Fibroblast of skin of right biceps (primary cell): Measurements from ENCODE around the gene SLC25A23.
"Not testable (repeated sequence)": the region's sequence is repeated elsewhere in the genome, so short reads cannot be mapped to it uniquely, and the experiment has no call there.

ENCODE experiments used
- DNase-seq: peaks from one replicate; pipeline ENCODE4 v3.0.0-alpha.2; 2013

Gene SLC25A23

DNA sequence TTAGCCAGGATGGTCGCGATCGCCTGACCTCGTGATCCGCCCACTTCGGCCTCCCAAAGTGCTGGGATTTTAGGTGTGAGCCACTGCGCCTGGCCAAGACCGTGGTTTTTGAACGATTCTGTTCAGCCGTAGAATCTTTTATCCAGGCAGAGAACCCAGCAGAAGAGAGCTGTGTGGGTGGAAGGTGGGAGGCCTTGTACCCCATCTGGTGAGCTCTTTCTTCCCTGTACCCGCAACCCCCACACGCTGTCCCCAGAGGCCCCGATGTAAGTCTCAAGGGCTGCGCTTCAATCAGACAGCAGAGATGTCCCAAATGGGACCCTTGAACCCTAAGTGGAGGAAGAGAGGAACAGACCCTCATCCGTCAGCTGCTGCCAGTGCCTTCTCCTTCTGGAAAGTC lies 3.7 kb downstream of the SLC25A23 start:
- no peak for DNase-seq

DNA sequence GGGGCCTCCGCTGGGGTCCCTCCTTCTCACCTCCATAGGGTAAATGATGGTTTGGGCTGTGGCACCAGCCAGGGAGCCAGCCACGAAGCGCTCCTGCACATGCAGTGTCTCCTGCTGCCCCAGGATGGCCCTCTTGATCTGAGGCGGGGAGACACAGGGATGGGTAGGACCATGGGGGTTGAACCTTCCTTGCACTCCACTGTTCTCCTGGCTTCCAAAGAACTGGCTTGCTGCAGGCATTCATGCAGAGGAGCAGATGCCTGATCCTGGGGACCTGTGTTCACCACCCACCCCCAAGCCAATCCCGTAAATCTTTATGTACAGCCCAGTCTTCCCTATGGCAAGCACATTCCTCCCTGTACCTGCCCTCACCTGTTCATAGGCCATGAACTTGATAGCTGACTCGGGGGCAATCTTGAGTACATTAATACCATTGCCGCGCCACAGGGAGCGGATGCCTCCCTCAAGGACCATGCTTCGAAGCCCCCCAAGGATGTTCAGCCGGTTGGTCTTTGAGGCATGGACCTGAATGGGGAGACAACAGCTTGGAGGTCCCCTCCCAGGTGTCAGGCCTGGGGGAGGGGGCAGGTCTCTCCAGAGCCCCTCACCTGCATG lies 5.5 kb downstream of the SLC25A23 start:
- no peak for DNase-seq

DNA sequence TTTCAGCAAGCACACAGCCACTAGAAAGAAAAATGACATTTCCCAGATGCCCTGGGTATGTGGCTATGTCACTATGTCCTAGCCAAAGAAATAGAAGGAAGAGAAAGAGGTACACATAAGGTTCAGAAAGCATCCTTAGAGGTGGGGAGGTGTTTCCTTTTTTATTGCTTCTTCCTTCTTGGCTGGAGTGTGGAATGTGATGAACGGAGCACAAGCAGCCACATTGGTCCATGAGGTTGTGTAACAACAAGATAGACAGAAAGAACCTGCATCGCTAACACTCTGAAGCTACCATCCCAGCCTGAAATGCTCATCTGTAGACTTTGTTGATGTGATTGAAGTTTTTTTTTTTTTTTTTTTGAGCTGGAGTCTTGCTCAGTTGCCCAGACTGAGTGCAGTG lies 6.7 kb downstream of the SLC25A23 start:
- DNase-seq = no peak

DNA sequence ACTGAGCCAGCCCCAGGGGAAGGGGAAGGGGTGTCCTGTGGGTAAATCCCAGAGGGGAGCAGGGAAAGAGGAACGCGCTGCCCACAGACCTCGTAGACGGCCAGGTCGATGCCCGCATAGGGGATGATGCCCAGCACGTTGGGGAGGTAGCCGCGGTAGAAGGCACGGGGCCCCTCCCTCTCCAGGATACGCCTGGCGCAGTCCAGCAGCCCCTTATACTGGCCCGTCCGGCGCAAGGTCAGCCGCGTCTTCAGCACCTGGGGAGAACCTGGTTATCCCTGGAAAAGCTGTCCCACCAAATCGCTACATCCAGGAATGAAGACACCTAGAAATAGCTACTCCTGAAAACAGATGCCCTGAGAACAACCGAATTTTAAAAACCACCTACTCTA lies 7.4 kb downstream of the SLC25A23 start:
- DNase-seq = no peak

GRCh38 chr19:6451583-6452222 lies 7.9 kb downstream of the SLC25A23 start:
- no peak for DNase-seq

GRCh38 chr19:6450166-6450565 lies 9.4 kb downstream of the SLC25A23 start:
- no peak for DNase-seq

DNA sequence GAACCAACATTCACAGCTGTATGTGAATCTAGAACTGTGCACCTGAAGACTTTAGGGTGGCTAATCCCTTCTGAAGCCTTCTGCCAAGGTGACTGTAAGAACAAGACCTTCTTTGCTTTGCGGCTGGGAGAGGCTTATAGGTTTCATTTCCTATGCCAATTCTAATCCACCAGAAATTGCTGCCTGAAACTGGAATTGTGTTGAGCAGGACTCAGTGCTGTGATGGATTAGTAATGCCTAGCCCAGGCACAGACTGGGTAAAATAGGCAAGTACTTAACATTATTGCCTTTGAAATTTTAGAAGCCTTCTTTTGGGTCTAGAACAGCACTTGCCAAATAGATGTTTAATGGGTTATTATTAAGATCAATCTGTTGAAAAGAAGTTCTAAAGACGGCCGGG lies 11.5 kb downstream of the SLC25A23 start:
- no peak for DNase-seq

DNA sequence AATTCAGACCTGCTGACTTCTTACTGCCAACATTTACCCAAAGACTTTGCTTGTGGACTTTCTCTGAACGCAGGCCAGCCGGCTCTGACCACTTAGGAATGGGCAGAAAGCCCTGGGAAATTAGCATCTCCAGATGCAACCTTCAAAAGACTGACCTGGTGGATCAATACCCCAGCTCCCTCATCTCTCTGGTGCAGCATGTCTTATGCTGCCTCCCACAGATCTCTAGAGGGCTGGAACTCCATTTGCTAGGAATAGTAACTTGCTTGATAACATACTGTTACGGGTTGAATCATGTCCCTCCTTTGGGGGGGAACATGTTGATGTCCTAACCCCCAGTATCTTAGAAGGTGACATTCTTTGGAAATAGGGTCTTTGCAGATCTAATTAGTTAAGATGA lies 13.1 kb downstream of the SLC25A23 start:
- no peak for DNase-seq

DNA sequence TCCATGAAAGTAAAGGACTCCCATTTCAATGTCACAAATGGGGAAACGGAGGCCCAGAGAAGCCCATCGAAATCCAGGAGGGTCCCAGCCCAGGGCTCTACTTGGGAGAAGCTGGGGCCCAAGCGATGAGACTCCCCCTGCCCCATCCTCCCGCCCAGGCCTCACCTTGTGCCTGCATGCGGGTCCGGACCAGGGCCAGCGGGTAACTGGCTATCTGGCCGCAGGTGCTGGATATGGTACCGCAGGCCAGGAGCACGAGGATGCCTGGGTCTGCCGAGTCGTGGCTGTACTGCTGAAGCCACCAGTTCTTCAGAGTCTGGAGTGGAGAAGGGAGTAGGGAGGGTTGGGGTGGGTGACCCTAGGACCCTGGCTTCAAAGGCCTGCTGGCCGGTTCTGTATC lies 15.6 kb downstream of the SLC25A23 start:
- no peak for DNase-seq

- no peak for DNase-seq
These were observed 17.4 kb downstream of the SLC25A23 start for GRCh38 chr19:6442087-6442688.

- no peak for DNase-seq
These were observed 18.7 kb downstream of the SLC25A23 start for GRCh38 chr19:6440905-6441304.

GRCh38 chr19:6439743-6440142 lies 19.8 kb downstream of the SLC25A23 start:
- DNase-seq = no peak

DNA sequence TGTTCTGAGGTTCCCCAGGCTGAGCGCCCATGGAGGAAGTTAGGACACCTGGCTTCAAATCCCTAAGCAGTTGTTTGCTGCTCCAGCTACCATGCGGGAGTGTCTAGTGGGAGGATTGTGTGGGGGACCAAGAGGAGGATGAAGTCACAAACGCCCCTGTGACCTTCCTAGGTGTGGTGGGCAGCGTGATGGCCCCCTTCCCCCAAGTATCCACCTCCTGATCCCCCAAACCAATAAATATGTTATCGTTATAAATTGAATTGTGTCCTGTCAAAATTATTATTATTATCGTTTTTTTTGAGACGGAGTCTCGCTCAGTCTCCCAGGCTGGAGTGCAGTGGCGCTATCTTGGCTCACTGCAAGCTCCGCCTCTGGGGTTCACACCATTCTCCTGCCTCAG lies 25.9 kb downstream of the SLC25A23 start, which contains the start of gene SLC25A41:
SLC25A41 (minus strand) TSS at position 101 of the 400 bp plus-strand sequence; CDS start at position 31, 70 bp downstream.
- DNase-seq = no peak

- DNase-seq = no peak
These were observed 26.4 kb downstream of the SLC25A23 start for GRCh38 chr19:6433165-6433564.

GRCh38 chr19:6431891-6432290 lies 27.7 kb downstream of the SLC25A23 start:
- no peak for DNase-seq

DNA sequence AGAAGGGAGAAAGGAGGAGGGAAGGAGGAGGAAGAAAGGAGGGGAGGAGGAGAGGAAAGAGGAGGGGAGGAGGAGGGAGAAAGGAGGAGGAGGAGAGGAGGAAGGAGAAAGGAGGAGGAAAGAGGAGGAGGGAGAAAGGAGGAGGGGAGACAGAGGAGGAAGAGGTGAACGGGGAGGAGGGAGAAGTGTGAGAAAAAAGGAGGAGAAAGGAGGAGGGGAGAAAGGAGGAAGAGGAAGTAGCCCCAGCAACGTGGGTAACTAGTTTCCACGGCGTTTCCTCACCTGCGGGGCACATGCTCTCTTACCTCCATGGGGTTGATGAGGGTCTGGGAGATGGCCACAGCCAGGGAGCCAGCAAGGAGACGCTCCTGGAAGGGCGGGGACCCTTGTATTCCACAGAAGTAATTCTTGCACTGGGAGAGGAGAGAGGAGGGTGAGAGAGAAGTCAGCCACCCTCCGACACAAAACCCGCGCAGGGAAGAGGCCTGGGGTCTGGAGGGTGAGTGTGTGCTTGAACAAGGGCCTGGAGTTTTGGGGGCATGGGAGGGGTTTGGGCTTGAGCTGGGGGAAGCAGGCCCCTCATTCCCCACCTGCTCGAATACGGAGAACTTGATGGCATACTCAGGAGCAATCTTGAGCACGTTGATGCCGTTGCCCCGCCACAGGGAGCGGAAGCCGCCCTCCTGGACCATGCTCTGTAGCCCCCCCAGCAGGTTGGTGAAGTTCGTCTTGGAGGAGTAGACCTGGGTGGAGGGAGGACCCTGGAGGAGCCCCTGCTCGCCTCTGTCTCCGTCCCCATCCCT lies 30.0 kb downstream of the SLC25A23 start:
- DNase-seq = no peak

DNA sequence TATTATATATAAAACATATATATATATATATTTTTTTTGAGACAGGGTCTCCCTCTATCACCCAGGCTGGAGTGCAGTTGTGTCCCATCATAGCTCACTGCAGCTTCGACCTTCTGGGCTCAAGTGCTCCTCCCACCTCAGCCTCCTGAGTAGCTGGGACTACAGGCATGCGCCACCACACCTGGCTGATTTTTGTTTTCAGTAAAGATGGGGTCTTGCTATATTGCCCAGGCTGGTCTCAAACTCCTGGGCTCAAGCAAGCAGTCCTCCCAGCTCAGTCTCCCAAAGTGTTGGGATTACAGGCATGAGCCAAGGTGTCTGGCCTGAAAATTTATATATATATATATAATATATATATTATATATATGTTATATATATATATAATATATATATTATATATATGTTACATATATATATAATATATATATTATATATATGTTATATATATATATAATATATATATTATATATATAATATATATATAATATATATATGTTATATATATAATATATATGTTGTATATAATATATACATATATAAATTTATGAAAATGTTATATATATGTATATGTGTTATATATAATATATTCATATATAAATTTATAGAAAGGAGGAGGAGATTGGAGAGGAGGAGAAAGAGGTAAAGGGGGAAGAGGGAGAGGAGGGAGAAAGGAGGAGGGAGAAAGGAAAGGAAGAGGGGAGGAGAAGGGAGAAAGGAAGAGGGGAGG lies 30.7 kb downstream of the SLC25A23 start:
- DNase-seq = not testable (repeated sequence)

GRCh38 chr19:6427131-6427530 lies 32.5 kb downstream of the SLC25A23 start:
- no peak for DNase-seq

DNA sequence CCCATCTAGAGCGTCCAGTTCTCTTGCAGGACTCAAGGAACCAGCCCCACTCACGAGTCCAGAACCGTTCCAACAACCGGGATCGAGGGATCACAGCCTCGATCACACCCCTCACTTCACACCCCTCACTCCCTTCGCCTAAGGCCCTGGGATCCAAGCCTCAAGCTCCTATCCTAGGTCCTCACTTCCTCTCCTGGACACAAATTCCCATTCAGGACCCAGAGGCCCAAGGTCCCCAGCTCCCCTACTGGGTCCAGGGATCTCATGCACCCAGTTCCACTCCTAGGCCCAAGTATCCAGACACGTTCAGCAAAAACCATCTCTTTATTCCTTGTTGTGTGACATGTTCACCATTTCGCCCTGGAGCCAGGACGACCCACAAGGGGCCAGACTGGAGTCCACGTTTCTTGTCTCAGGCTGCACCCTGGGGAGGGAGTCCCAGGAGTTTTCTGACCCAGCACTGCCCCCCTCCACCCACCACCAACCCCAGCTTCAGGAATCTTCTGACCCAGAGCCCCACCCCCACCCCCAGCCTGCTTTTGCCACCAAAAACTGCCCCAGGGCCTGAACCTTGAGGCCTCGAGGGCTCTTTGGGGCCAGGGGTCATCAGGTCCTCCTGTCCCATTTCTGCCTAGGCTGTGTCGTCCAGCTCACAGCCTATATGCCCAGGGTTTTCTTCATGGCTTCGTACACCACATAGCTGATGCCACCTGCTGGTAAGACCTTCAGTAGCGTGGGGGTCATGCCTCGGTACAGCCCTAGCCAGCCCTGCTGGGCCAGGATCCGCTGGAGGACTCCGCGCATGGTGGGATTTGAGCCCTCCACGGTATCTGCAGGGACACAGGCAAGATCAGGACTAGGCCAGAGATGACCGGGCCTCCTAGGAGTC lies 33.6 kb downstream of the SLC25A23 start:
- no peak for DNase-seq

- peak; percentile 100 for DNase-seq
These were observed 34.5 kb downstream of the SLC25A23 start for GRCh38 chr19:6424939-6425731.
